G401 (cell line): ENCODE results near the gene FHOD1. TPM values are rescaled to one million over a fixed set of nuclear protein-coding genes. Genes with fewer than 3 reads are reported as not detected.

Experiments
- DNase-seq: peaks from one replicate; pipeline ENCODE4 v3.0.0-alpha.2; 2015; ENCODE audit warnings: low spot score
- in situ Hi-C: cut with HindIII; loops from 2 replicates; pipeline ENCODE4 v1.10.0; 2016; ENCODE audit warnings: low sequenced_read_pairs, mixed read lengths
- total RNA-seq: library from RNA; depleted of rRNA; stranded (reverse); fragments of >200 nt; shearing (Covaris generic); gene quantifications from 2 replicates; pipeline ENCODE4 v1.2.3, GENCODE V29; 2014; rRNA removed

Gene FHOD1
- total RNA-seq: 19.2 and 23.6 TPM in 2 replicates

DNA sequence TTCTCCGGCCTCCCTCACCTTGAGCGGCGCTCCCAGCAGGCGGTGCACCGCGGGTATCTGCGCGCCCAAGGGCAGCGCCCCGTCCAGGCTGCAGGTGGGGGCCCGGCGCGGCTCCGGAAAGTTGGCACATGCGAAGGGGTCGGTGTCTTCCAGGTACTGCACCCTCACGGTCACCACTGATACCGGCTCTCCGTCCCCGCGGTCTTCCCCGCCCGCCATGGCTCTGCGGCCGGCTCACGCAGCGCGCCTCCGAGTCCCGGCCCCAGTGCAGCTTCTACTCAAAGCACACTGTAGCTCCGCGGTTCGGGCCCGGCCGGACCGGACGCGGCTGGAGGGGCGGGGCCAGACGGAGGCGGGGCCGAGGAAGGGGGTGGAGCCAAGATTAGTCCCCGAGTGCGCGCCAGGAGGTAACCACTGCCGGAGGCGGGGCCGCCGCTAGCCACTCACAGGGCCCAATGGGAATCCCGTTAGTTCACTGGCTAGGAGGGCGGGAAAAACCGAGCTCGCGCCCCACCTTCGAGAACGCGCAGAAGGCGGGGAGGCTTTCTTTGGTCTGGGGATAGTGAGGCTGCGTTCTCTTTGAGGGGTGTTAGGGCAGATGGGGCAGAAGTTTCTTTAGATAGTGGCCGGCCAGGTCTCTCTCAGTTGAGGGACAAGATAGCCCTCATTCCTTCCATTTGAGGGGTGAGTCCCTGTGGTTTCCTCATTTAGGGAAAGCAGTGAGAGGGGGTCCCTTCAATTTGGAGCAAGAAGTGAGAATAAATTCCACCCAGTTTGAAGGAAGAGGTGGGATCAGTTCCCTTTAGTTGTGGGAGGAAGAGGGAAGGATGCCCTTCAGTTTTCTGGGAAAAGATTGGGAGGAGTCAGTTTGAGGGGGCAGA is at the start of gene FHOD1:
Gene FHOD1, minus strand, starts transcription at position 290 of the 881 bp plus-strand sequence. Its CDS starts 71 bp downstream, at position 219.
- DNase-seq: peak; percentile 96

DNA sequence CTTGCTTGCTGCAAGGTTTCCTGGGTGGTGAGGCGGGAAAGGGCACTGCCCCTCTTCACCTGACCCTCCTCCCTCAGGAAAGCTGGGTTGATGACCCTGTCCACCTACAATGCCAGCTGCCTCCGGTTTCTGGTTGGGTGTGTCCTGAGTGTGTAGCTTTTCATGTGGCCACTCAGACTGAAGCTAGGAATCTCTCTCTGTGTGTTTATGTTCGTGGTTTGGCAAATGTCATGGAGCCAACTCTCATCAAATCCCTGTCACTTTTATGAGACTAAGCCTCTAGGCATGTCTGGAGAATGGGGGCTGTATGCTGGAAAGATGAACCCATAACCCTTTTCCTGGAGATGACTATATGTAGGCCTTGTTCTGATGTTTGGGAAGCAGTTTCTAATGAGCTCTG is 49.1 kb upstream of the FHOD1 start:
- in situ Hi-C loops: no loop called here
- no peak for DNase-seq

More for the DNA sequence above, at the start of gene FHOD1:
- in situ Hi-C loops: no loop called here

DNA sequence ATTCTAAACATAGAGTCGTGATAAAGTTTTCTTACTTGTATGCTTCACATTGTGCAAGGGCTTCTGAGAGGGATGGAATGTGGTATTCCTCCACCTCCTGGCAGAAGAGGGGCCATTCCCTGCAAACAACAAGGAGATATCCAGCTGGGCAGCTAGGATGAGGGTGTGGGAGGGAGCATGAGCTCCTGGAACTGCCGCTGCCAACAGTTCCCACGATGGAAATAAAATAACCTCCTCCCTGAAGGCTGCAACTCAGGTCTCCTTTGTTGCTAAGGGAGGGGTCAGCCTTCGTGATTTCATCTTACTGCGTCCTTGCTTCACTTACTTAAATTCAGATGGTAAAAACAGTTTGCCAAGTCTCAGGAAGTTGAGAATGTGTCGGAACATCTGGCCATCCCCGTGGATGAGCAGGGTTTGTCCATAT is 47.7 kb upstream of the FHOD1 start:
- in situ Hi-C loops: no loop called here
- DNase-seq: no peak

DNA sequence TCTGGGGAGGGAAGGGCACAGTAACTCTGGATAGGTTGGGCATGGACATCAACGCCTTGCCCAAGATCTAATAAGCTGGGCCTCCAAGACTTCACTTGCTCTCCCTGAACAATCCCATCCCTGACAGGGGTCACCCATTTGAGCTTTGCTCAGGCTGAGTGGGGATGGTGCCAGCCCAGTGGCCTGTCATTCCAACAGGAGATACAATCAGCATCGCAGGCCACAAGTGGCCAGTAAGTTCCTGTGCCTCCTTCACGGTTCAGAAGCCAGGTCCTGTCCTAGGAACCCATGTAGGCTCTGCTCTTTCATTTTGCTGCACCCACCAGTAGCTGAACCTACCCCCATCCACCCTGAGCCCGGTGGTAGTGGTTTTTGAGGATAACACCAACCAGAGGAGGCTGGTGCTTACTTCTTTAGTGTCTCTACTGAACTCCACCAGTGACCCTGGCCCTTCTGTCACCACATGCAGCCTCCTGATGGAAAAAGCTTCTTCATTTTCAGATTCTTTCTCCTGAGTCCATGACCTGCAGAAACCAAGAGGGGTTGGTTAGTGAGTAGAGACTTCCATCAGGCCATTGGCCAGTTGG is 47.0 kb upstream of the FHOD1 start:
- in situ Hi-C loops: no loop called here
- DNase-seq: no peak

DNA sequence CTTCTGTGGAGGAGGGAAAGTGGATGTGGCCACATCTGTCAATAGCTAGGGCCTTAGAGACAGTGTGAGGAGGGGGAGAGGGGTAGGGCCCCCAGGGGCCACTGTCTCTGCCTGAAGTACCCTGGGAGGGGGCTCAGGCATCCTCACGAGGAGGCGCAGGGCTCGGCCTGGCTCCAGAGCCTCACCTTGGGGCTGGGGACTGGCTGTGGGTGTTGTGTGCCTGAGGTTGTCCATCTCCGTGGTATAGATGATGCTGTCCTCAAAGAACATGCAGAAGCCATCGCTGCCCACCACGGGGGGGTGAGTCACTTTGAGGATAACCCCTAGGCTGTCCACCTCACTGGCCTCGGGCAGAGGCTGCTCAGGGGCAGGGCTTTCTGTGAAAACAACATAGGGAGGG is 44.2 kb upstream of the FHOD1 start:
- no peak for DNase-seq
- in situ Hi-C loops: no loop called here

DNA sequence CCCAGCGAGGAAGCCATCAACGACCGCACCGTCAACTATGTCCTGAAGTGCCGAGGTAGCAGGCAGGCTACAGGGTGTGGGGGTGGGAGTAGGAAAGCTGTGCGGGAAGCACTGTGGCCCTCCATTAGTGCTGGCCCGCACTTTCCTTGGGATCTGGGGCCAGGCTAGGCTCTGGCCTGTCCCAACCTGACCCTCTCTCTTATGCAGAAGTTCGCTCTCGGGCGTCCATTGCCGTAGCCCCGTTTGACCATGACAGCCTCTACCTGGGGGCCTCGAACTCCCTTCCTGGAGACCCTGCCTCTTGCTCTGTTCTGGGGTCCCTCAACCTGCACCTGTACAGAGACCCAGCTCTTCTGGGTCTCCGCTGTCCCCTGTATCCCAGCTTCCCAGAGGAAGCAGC is 40.7 kb upstream of the FHOD1 start:
- in situ Hi-C loops: no loop called here
- no peak for DNase-seq

DNA sequence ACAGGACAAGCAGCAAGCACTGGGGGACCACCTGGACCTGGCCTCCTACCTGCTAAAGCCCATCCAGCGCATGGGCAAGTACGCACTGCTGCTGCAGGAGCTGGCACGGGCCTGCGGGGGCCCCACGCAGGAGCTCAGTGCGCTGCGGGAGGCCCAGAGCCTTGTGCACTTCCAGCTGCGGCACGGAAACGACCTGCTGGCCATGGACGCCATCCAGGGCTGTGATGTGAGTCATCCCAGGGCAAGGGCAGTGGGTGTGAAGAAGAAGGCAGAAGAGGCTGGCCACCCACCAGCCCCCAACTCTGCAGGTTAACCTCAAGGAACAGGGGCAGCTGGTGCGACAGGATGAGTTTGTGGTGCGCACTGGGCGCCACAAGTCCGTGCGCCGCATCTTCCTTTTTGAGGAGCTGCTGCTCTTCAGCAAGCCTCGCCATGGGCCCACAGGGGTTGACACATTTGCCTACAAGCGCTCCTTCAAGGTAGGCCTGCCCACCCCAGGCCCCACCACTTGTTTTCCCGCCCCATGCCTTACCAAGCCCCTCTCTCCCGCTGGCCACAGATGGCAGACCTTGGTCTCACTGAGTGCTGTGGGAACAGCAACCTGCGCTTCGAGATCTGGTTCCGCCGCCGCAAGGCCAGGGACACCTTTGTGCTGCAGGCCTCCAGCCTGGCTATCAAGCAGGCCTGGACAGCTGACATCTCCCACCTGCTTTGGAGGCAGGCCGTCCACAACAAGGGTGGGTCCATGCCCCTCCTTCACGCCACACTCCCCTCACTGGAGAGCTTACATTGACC is 39.4 kb upstream of the FHOD1 start:
- DNase-seq: no peak
- in situ Hi-C loops: no loop called here

DNA sequence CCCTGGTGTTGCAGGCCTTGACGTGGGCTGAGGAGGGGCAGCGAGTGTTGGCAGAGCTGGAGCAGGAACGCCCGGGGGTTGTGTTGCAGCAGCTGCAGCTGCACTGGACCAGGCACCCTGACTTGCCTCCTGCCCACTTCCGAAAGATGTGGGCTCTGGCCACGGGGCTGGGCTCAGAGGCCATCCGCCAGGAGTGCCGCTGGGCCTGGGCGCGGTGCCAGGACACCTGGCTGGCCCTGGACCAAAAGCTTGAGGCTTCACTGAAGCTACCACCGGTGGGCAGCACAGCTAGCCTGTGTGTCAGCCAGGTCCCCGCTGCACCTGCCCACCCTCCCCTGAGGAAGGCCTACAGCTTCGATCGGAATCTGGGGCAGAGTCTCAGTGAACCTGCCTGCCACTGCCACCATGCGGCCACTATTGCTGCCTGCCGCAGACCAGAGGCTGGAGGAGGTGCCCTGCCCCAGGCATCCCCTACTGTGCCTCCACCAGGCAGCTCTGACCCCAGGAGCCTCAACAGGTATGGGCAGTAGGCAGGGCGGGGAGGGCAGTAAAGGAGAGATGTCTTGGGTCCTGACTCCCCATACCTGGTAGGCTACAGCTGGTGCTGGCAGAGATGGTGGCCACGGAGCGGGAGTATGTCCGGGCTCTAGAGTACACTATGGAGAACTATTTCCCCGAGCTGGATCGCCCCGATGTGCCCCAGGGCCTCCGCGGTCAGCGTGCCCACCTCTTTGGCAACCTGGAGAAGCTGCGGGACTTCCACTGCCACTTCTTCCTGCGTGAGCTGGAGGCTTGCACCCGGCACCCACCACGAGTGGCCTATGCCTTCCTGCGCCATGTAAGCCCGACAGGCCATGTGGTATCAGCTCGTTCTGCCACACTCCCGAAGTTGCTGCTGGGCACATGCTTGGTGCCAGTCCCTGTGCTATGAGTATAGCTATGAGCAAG is 37.7 kb upstream of the FHOD1 start:
- peak; percentile 78 for DNase-seq
- in situ Hi-C loops: no loop called here

DNA sequence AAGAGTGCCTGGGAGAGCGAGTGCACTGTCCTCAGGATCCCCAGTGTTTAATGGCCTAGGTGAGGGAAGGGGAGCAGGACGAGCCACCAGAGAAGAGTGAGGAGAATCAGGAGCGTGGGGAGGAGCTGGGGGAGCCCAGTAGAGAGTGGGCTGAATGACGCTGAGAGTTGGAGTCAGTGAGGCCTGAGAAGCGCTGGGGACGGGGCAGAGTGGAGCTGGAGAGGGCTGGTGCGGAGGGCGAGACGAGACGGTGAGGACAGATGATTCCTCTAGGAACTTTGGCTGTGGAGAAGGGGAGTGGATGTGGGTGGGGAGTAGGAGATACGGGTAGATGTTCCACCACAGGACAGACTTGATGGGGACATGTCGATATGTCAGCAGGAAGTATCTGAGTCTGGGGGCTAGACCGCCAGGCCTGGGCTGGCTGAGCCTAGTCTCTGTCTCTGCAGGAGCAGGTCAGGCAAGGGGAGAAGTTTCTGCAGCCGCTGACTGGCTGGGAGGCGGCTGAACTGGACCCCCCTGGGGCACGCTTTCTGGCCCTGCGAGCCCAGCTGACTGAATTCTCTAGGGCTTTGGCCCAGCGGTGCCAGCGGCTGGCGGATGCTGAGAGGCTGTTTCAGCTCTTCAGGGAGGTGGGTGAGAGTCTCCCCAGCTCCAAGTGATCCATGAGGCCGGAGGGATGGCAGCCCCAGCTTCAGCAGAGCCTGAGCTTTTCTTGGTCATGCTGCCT is 36.7 kb upstream of the FHOD1 start:
- in situ Hi-C loops: no loop called here
- no peak for DNase-seq

DNA sequence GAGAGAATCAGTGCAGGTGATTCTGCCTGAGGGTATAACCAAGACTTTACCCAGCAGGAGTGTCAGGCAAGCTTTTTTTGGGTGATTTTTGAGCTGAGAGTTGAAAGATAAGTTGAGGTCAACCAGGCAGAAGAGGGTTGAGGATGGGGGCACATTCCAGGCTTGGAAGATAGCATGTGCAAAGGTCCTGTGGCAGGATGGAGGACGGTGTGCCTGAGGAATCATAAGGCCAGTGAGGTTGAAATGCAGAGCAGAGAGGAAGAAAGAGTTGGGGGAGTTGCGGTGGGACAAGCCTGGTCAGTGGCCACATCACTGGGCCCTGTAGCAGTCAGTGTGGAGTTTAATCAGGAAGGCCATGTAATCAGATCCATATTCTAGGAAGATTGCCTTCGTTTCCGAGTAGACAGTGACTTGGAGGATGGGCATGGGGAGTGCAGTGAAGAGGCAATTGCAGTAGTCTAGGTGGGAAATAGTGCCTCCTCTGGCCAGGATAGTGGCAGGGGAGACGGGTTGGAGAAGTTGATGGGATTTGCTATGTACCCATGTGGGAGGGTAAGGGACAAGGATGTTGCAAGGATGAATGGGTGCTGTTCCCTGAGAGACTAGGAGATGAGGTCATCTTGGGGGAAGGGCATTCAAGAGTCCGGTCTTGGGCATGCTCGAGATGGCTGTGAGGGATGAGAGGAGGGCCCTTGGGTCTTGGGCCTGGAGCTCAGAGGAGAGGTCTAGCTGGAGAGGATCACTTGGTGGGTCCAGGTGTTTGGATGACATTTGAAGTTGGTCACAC is 36.0 kb upstream of the FHOD1 start:
- no peak for DNase-seq
- in situ Hi-C loops: no loop called here

DNA sequence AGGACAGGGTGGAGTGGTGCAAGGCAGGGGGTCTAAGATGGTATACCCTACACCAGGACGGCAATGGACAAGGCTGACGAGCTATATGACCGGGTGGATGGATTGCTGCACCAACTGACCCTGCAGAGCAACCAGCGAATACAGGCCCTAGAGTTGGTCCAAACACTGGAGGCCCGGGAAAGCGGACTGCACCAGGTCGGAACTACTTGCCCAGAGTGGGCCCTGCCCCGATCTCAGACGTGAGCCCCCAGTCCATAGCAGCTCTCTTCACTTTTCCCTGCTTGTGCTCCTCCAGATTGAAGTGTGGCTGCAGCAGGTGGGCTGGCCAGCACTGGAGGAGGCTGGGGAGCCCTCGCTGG is 35.1 kb upstream of the FHOD1 start:
- no peak for DNase-seq
- in situ Hi-C loops: no loop called here

DNA sequence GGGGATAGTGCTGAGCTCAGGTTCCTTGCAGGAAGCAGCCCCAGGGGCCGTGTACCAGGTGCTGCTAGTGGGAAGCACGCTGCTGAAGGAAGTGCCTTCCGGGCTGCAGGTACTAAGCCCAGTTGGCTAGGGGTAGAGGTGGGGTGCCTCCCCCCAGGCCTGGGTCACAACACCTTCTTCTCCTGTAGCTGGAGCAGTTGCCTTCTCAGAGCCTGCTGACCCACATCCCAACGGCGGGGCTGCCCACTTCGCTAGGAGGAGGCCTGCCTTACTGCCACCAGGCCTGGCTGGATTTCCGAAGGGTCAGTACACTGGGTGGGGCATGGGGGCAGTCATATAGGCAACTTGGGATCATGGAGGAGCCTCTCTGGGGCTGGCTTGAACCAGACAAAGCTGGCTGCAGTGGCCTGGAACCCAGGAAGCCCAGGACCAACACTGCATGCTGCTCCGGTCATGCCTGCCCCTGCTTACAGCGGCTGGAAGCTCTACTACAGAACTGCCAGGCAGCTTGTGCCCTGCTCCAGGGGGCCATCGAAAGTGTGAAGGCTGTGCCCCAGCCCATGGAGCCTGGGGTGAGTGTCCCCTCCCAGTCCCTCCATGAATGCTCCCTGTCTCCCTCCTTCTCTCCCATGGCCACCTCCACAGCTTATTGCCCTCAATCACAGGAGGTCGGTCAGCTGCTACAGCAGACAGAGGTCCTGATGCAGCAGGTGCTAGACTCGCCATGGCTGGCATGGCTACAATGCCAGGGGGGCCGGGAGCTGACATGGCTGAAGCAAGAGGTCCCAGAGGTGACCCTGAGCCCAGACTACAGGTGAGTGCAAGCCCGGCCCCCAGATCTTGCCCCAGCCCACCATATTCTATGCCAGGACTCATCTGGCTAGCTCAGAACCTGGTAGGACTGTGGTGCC is 34.5 kb upstream of the FHOD1 start:
- no peak for DNase-seq
- in situ Hi-C loops: no loop called here

DNA sequence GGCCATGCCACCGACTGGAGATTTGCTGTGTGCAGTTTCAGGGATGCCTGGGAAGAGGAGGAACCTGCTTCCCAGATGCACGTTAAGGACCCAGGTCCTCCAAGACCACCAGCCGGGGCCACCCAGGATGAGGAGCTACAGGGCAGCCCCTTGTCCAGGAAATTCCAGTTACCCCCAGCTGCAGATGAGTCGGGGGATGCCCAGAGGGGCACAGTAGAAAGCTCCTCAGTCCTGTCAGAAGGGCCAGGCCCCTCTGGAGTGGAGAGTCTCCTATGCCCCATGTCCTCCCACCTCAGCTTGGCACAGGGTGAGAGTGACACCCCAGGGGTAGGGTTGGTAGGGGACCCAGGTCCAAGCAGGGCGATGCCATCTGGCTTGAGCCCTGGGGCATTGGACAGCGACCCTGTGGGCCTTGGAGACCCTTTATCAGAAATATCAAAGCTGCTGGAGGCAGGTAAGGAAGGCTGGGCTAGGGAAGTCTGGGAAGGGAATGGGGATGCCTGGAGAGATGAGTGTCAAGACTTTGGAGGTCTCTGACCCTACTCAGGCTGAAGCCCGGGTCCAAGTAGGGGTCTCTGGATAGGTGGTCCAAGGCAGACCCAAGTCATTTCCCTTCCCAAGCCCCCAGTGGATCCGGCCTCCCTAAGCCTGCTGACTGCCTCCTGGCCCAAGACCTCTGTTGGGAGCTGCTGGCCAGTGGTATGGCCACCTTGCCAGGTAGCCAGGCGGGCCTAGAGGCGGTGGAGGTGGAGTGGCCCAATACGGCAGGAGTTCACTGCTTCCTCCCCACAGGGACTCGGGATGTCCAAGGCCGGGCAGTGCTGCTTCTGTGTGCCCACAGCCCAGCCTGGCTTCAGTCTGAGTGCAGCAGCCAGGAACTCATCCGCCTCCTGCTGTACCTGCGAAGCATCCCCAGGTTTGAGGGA is 33.1 kb upstream of the FHOD1 start:
- in situ Hi-C loops: no loop called here
- DNase-seq: no peak

DNA sequence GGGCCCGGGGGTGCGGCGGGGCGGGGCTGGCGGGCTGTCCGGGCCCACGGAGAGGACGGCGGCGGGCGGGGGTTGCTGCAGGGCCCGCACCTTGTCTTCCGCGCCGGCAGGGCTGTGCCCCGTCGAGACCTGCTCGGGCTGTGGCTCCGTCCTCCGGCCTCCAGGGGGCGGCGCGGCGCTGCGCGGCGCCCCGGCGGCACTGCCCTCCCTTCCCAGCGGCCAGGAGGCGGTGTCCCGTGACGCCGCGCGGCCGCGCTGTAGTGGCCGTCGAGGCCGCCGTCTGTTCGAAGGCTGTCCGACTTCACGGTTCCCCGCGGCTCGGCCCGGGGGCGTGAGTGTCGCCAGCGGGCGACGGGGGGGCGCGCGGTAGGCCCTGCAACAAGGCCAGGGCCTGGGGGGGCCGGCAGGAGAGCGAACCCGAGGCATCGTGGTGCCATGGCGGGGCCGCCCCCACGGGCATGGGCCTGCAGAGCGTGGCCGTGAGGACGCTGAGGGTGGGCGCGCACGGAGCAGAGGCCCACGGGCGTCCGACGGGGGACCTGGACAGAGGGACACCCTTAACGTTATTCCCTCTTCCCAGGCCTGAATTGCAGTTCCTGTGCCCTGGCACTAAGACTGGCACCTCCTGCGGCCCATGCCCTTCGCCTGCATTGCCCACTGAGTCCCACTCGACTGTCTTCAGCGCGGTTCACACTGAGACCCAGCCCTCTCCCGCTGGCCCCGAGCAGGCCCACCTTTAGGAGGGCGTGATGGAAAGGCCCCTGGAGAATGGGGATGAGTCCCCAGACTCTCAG is 32.2 kb upstream of the FHOD1 start, which contains the start of gene PLEKHG4:
Gene PLEKHG4, plus strand, starts transcription at position 237 of the 794 bp plus-strand sequence. Its CDS starts 513 bp downstream, at position 750.
- DNase-seq: no peak
- in situ Hi-C loops: no loop called here
